SK-N-SH treated with all-trans-retinoic acid at 6 μM for 48 hours (cell line): ENCODE data around the gene NFIX.
A peak's percentile ranks its signal among the peaks of the same experiment; 100 is the strongest.

Experiments used
- ATAC-seq: fragments of 200-7000 bp; cut with Tn5 transposase; 3 replicates; pipeline ENCODE4 v1.9.1; 2020; ENCODE audit warnings: mild to moderate bottlenecking, moderate library complexity
- ARNTL ChIP-seq: fragments of 450-650 bp; formaldehyde crosslinking; IDR thresholded peaks from 2 replicates; pipeline ENCODE4 v1.5.0; 2020; ENCODE audit warnings: low read depth, mild to moderate bottlenecking, moderate library complexity, borderline replicate concordance
- BACH2 ChIP-seq: fragments of 250-450 bp; sonication (Bioruptor Pico); IDR thresholded peaks from 2 replicates; pipeline ENCODE4 v1.9.0; 2021; ENCODE audit warnings: mild to moderate bottlenecking, borderline replicate concordance
- CSDC2 ChIP-seq: fragments of 250-450 bp; sonication (Bioruptor Pico); IDR thresholded peaks from 2 replicates; pipeline ENCODE4 v1.5.0; 2020; ENCODE audit warnings: mild to moderate bottlenecking, moderate library complexity
- GLIS3 ChIP-seq: fragments of 250-450 bp; sonication (Bioruptor Pico); IDR thresholded peaks from 2 replicates; pipeline ENCODE4 v1.5.0; 2020; ENCODE audit warnings: mild to moderate bottlenecking, moderate library complexity
- ISL1 ChIP-seq: fragments of 250-450 bp; sonication (Bioruptor Pico); IDR thresholded peaks from 2 replicates; pipeline ENCODE4 v2.1.2; 2022; ENCODE audit warnings: mild to moderate bottlenecking, moderate library complexity
- OSR1 ChIP-seq: fragments of 250-450 bp; sonication (Bioruptor Pico); IDR thresholded peaks from 2 replicates; pipeline ENCODE4 v1.8.0; 2022; ENCODE audit warnings: moderate library complexity, mild to moderate bottlenecking, inconsistent platforms
- PATZ1 ChIP-seq: fragments of 250-450 bp; sonication (Bioruptor Pico); IDR thresholded peaks from 2 replicates; pipeline ENCODE4 v1.8.0; 2020; ENCODE audit warnings: mild to moderate bottlenecking, moderate library complexity, borderline replicate concordance
- PPARA ChIP-seq: fragments of 250-450 bp; sonication (Bioruptor Pico); IDR thresholded peaks from 2 replicates; pipeline ENCODE4 v1.5.0; 2020; ENCODE audit warnings: mild to moderate bottlenecking, borderline replicate concordance
- RARB ChIP-seq: fragments of 250-450 bp; sonication (Bioruptor Pico); IDR thresholded peaks from 2 replicates; pipeline ENCODE4 v1.8.0; 2021; ENCODE audit warnings: mild to moderate bottlenecking, moderate library complexity
- SNAI2 ChIP-seq: fragments of 250-450 bp; sonication (Bioruptor Pico); IDR thresholded peaks from 2 replicates; pipeline ENCODE4 v1.5.0; 2020; ENCODE audit warnings: mild to moderate bottlenecking, moderate library complexity
- TCF4 ChIP-seq: fragments of 250-450 bp; sonication (Bioruptor Pico); IDR thresholded peaks from 2 replicates; pipeline ENCODE4 v1.8.0; 2021; ENCODE audit warnings: mild to moderate bottlenecking, moderate library complexity, borderline replicate concordance
- TOX ChIP-seq: fragments of 250-450 bp; sonication (Bioruptor Pico); IDR thresholded peaks from 2 replicates; pipeline ENCODE4 v1.8.0; 2021; ENCODE audit warnings: mild to moderate bottlenecking, moderate library complexity, borderline replicate concordance
- ZC3H10 ChIP-seq: fragments of 250-450 bp; sonication (Bioruptor Pico); IDR thresholded peaks from 2 replicates; pipeline ENCODE4 v1.5.1; 2021; ENCODE audit warnings: mild to moderate bottlenecking, moderate library complexity
- ZFP3 ChIP-seq: fragments of 250-450 bp; sonication (Bioruptor Pico); IDR thresholded peaks from 2 replicates; pipeline ENCODE4 v1.5.0; 2020; ENCODE audit warnings: mild to moderate bottlenecking, moderate library complexity
- ZFP30 ChIP-seq: fragments of 450-650 bp; formaldehyde crosslinking; IDR thresholded peaks from 2 replicates; pipeline ENCODE4 v1.5.0; 2022; ENCODE audit warnings: mild to moderate bottlenecking, moderate library complexity
- ZNF565 ChIP-seq: fragments of 450-650 bp; formaldehyde crosslinking; conservative IDR thresholded peaks from 2 replicates; pipeline ENCODE4 v1.5.0; 2020; ENCODE audit warnings: low read depth, mild to moderate bottlenecking, moderate library complexity
- ZNF70 ChIP-seq: fragments of 450-650 bp; formaldehyde crosslinking; IDR thresholded peaks from 2 replicates; pipeline ENCODE4 v1.5.0; 2020; ENCODE audit warnings: mild to moderate bottlenecking, moderate library complexity
- ZNF8 ChIP-seq: fragments of 450-650 bp; formaldehyde crosslinking; IDR thresholded peaks from 2 replicates; pipeline ENCODE4 v1.5.0; 2020; ENCODE audit warnings: mild to moderate bottlenecking, moderate library complexity
- TF ChIP-seq, protein P1 (sequence below): fragments of 250-450 bp; sonication (Bioruptor Pico); IDR thresholded peaks from 2 replicates; pipeline ENCODE4 v1.5.1; 2020; ENCODE audit warnings: low read depth, mild to moderate bottlenecking, moderate library complexity
- TF ChIP-seq, protein P2 (sequence below): fragments of 250-450 bp; sonication (Bioruptor Pico); IDR thresholded peaks from 2 replicates; pipeline ENCODE4 v1.5.1; 2021; ENCODE audit warnings: mild to moderate bottlenecking, moderate library complexity

Gene NFIX

GRCh38 chr19:13068085-13068846 is 73.0 kb downstream of the NFIX start:
- no peak for ATAC-seq
- TF ChIP-seq ZFP3 (no peak), SNAI2 (CRISPR knock-in tag) (no peak), ZC3H10 (CRISPR knock-in tag) (no peak), GLIS3 (CRISPR knock-in tag) (no peak), TOX (CRISPR knock-in tag) (no peak), ZNF8 (CRISPR knock-in tag) (no peak), BACH2 (no peak), CSDC2 (no peak)
- TF ChIP-seq, protein P1, sequence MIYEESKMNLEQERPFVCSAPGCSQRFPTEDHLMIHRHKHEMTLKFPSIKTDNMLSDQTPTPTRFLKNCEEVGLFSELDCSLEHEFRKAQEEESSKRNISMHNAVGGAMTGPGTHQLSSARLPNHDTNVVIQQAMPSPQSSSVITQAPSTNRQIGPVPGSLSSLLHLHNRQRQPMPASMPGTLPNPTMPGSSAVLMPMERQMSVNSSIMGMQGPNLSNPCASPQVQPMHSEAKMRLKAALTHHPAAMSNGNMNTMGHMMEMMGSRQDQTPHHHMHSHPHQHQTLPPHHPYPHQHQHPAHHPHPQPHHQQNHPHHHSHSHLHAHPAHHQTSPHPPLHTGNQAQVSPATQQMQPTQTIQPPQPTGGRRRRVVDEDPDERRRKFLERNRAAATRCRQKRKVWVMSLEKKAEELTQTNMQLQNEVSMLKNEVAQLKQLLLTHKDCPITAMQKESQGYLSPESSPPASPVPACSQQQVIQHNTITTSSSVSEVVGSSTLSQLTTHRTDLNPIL, result no peak

DNA sequence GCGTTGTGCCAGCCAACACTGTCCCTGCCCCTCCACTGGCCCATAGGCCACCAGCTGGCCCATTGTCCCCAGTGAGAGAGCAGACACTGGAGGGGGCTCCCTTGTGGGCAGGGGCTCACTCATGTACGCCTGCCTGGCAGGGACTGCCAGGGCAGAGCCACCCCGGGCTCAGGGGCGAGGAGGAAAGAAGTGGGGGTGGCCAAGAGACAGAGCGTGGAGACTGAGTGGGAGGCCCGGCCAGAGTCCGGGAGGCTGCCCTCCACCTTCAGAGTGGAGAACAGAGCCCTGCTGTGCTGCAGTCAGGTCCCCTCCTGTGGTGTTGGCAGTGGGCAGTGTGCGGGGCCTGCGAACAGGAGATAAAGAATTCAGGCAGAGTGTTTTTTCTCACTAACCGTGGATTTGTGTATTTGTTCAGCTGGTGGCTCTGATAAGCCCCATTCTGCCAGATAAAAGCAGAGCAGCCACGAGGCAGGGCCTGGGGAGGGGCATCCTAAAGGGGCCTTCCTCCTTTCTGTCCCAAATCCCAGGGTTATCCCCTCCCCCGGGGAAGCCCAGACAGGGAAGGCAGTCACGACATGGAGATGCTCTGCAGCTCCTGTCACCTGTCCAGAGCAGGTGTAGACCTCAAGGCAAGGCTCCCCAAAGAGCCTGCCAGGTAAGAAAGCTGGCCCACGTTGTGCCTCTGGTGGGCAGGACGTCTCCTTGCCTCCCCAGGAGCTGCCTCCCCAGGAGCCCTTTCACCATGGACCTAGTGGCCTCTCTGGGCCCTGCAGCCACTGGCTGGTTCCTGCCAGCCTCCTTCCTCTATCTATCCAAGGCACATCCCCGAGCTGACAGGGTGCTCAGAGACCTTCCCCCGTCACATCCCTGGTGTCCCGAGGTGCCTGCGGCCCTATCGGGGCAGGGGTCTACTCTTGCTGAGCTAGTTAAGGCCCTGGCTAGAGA is 74.4 kb downstream of the NFIX start:
- ATAC-seq, result no peak; the same call in 1 of the 3 replicates
- TF ChIP-seq BACH2, result no peak
- peak; percentile 72; the same call in 1 of the 2 replicates for TF ChIP-seq TCF4

DNA sequence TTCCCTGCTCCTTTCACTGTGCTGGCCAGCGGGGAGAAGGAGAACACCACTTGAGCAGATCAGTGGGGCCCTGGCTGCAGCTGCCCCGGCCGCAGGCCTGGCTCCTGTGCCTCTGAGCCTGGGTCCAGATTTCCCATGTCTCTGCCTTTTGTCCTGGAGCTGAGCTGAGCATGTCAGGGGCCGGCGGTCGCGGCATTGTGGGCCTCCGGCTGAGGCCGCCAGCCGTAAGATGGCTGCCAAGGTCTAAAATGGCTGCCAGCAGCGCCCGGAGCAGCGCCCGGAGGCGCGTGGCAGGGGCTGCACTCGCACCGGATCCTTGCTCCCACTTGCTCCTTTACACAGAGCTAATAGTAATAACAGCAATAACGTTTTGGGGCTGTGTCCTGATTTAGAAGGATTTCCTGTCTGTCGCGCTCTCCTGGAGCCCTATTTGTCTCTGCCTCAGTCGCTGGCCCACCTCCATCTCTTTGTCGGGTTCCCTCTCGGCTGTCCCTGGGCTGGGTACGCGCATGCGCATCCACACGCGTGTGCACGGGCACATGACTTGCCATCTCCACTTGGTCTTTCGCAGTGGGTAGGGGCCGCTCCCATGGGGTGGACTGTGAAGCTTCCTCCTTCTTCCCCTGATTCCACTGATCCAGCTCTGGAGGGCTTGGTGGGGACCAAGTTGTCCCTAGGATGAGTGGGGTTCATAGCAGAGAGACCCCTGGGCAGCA is 75.3 kb downstream of the NFIX start:
- TF ChIP-seq, protein P2, sequence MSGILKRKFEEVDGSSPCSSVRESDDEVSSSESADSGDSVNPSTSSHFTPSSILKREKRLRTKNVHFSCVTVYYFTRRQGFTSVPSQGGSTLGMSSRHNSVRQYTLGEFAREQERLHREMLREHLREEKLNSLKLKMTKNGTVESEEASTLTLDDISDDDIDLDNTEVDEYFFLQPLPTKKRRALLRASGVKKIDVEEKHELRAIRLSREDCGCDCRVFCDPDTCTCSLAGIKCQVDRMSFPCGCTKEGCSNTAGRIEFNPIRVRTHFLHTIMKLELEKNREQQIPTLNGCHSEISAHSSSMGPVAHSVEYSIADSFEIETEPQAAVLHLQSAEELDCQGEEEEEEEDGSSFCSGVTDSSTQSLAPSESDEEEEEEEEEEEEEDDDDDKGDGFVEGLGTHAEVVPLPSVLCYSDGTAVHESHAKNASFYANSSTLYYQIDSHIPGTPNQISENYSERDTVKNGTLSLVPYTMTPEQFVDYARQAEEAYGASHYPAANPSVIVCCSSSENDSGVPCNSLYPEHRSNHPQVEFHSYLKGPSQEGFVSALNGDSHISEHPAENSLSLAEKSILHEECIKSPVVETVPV (CRISPR knock-in tag), result no peak
- TF ChIP-seq CSDC2, result no peak
- TF ChIP-seq ZNF70, result no peak
- TF ChIP-seq ISL1 (CRISPR knock-in tag), result no peak
- no peak for TF ChIP-seq ZFP30 (CRISPR knock-in tag)
- no peak for TF ChIP-seq OSR1
- TF ChIP-seq ZNF8 (CRISPR knock-in tag), result no peak
- no peak for TF ChIP-seq RARB (CRISPR knock-in tag)
- no peak for TF ChIP-seq ARNTL (CRISPR knock-in tag)
- no peak for TF ChIP-seq ZC3H10 (CRISPR knock-in tag)
- TF ChIP-seq, protein P1, result no peak
- no peak for TF ChIP-seq PATZ1 (CRISPR knock-in tag)
- TF ChIP-seq PPARA (CRISPR knock-in tag), result no peak
- TF ChIP-seq ZNF565 (CRISPR knock-in tag), result no peak
- no peak for TF ChIP-seq TCF4
- TF ChIP-seq GLIS3 (CRISPR knock-in tag), result no peak
- TF ChIP-seq TOX (CRISPR knock-in tag), result no peak
- no peak for ATAC-seq
